Activated CD8-positive, alpha-beta memory T cell treated with anti-CD3 and anti-CD28 coated beads, Interleukin-2, amount 10 ng/mL, durations not matched to agents 7 days and 5 days (primary cell): ENCODE measurements around the gene PPP2R3B. TPM values are rescaled to one million over a fixed set of nuclear protein-coding genes. Genes with fewer than 3 reads are reported as not detected.
A peak's percentile ranks its signal among the peaks of the same experiment; 100 is the strongest.
"Not testable (repeated sequence)": the region's sequence is repeated elsewhere in the genome, so short reads cannot be mapped to it uniquely, and the experiment has no call there.

Experiments
- ATAC-seq: fragments of 150-1000 bp; cut with Tn5 transposase; one replicate; pipeline ENCODE4 v1.10.0; 2021; ENCODE audit warnings: moderate library complexity
- CTCF ChIA-PET: fragments of 350-600 bp; sonication (Branson Sonifier 250); formaldehyde crosslinking; loops from one replicate; lab custom pipeline; 2021; ENCODE audit warnings: antibody characterized with exemption; lab: Charles Lee
- DNase-seq: peaks from one replicate; pipeline ENCODE4 v3.0.0-alpha.2; 2020
- H3K27ac Mint-ChIP-seq: one replicate; pipeline ENCODE4 v1.8.0; 2021; ENCODE audit warnings: mild to moderate bottlenecking, mixed read lengths
- H3K27me3 Mint-ChIP-seq: one replicate; pipeline ENCODE4 v1.8.0; 2021; ENCODE audit warnings: mixed read lengths
- H3K36me3 Mint-ChIP-seq: one replicate; pipeline ENCODE4 v1.8.0; 2021; ENCODE audit warnings: mild to moderate bottlenecking, mixed read lengths
- H3K4me1 Mint-ChIP-seq: one replicate; pipeline ENCODE4 v1.8.0; 2021; ENCODE audit warnings: mixed read lengths
- H3K4me3 Mint-ChIP-seq: one replicate; pipeline ENCODE4 v1.8.0; 2021; ENCODE audit warnings: mild to moderate bottlenecking, moderate library complexity, mixed read lengths
- H3K9me3 Mint-ChIP-seq: one replicate; pipeline ENCODE4 v1.8.0; 2022; ENCODE audit warnings: low read depth, mixed read lengths
- total RNA-seq, 2 experiments: library from RNA; stranded (reverse); gene quantifications; one replicate each; pipeline ENCODE4 v1.2.3, GENCODE V29; 2021

PPP2R3B gene
- total RNA-seq, 2 experiments from 2014 or later = 31.7 to 45.8 TPM

DNA sequence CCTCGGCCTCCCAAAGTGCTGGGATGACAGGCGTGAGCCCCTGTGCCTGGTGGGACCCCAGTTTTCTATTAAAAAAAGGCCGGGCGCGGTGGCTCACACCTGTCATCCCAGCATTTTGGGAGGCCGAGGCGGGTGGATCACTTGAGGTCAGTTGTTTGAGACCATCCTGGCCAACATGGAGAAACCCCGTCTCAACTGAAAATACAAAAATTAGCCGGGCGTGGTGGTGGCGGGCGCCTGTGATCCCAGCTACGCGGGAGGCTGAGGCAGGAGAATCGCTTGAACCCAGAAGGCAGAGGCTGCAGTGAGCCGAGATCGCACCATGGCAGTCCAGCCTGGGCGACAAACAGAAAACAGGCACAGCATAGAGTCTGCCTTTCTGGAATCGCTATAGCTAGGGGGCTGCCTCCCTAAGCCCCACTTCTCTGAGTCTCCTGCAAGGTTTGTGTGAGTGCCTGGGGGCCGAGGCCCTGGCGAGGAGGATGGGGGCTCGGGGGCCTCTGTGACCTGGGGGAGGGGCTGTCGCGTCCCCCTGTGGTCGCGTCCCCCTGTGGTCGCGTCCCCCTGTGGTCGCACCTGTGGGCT lies 56.5 kb downstream of the PPP2R3B start:
- H3K27me3 Mint-ChIP-seq, H3K4me3 Mint-ChIP-seq, H3K36me3 Mint-ChIP-seq, ATAC-seq, H3K9me3 Mint-ChIP-seq, H3K4me1 Mint-ChIP-seq, H3K27ac Mint-ChIP-seq, CTCF ChIA-PET, DNase-seq: not testable (repeated sequence)

GRCh38 chrX:329291-329910 lies 57.3 kb downstream of the PPP2R3B start:
- Mint-ChIP-seq H3K9me3 (no peaks in the 10 kb centered on the region), H3K27ac (no peak overlapping the region), H3K36me3 (no peaks in the 10 kb centered on the region), H3K4me1 (peaks cover 8% of the 10 kb centered on the region), H3K4me3 (no peak overlapping the region), H3K27me3 (no peaks in the 10 kb centered on the region)
- CTCF ChIA-PET = no interaction called here
- ATAC-seq (no peak), DNase-seq (no peak)

- Mint-ChIP-seq H3K36me3 (no peaks in the 10 kb centered on the region), H3K4me3 (no peak overlapping the region)
- no peak for DNase-seq
Measured at GRCh38 chrX:327660-328126, 59.0 kb downstream of the PPP2R3B start.

GRCh38 chrX:324664-325063 lies 62.0 kb downstream of the PPP2R3B start:
- Mint-ChIP-seq H3K4me1 (peaks cover 34% of the 10 kb centered on the region), H3K27ac (peak overlapping the region; percentile 67)
- H3K9me3 Mint-ChIP-seq, H3K27me3 Mint-ChIP-seq, H3K36me3 Mint-ChIP-seq, H3K4me3 Mint-ChIP-seq, CTCF ChIA-PET: not testable (repeated sequence)
- DNase-seq (peak; percentile 70), ATAC-seq (peak; percentile 18)

More at GRCh38 chrX:327660-328126, 59.0 kb downstream of the PPP2R3B start:
- Mint-ChIP-seq H3K4me1 (peaks cover 23% of the 10 kb centered on the region), H3K27me3 (no peaks in the 10 kb centered on the region), H3K9me3 (no peaks in the 10 kb centered on the region), H3K27ac (no peak overlapping the region)
- ATAC-seq = no peak
- CTCF ChIA-PET = no interaction called here

GRCh38 chrX:323721-324628 lies 62.7 kb downstream of the PPP2R3B start:
- Mint-ChIP-seq H3K27ac (peak overlapping the region; percentile 43), H3K27me3 (no peaks in the 10 kb centered on the region), H3K4me1 (peaks cover 34% of the 10 kb centered on the region), H3K36me3 (no peaks in the 10 kb centered on the region), H3K9me3 (no peaks in the 10 kb centered on the region), H3K4me3 (peak overlapping the region; percentile 3)
- CTCF ChIA-PET = no interaction called here
- DNase-seq = peak; percentile 68
- ATAC-seq = peak; percentile 40

DNA sequence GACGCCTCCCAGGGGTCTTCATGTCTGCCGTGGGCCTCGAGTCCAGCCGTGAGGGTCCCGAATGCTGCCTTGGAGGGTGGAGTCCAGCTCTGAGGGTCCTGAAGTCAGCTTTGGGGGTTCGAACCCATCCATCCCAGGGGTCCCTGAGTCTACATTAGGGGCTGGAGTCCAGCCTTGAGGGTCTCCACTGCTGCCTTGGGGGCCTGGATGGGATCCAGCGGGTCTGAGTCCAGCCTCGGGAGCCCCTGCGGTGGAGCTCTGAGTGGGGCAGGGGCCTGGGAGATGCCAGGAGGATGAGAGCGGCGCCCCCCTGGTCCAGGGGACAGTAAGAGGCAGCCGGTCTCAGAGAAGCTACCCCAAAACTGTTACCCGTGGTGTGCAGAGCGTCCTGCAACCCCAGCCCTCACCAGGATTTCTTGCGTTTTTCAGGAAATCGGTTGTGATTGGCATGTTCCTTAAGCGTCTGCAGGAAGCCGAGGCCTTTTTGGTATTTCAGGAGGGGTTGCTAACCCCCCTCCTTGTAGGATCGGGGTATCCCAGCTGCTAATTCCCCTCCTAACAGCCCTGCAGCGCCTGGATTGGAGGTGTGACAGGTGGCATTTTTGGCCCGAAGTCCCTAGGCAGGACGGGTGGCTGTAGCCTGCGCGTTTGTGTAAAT lies 66.5 kb downstream of the PPP2R3B start:
- H3K4me3 Mint-ChIP-seq = peak overlapping the region; percentile 84
- CTCF ChIA-PET = no interaction called here
- H3K36me3 Mint-ChIP-seq = no peaks in the 10 kb centered on the region
- ATAC-seq = no peak
- H3K9me3 Mint-ChIP-seq = no peaks in the 10 kb centered on the region
- no peaks in the 10 kb centered on the region for H3K27me3 Mint-ChIP-seq
- H3K4me1 Mint-ChIP-seq = peaks cover 38% of the 10 kb centered on the region
- H3K27ac Mint-ChIP-seq = peak overlapping the region; percentile 77
- no peak for DNase-seq

DNA sequence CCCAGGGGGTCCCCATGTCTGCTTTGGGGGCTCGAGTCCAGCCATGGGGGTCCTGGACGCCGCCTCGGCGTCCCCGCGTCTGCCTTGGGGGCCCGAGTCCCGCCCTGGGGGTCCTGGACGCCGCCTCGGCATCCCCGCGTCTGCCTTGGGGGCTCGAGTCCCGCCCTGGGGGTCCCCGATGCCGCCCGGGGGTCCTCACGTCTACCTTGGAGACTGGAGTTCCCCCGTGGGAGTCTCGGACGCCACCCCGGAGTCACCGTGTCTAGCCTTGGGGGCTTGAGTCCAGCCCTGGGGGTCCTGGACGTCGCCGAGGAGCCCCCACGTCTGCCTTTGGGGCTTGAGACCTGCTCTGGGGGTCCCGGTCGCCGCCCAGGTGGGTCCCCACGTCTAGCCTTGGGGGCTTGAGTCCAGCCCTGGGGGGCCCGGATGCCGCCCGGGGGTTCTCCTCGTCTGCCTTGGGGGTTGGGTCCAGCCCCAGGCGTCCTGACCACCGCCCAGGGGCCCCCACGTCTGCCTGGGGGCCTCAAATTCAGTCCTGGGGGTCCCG lies 67.1 kb downstream of the PPP2R3B start:
- CTCF ChIA-PET = no interaction called here
- DNase-seq (peak; percentile 58), ATAC-seq (no peak)
- H3K27ac Mint-ChIP-seq = peak overlapping the region; percentile 77
- H3K27me3 Mint-ChIP-seq = no peaks in the 10 kb centered on the region
- H3K4me1 Mint-ChIP-seq = peaks cover 35% of the 10 kb centered on the region
- H3K4me3 Mint-ChIP-seq = peak overlapping the region; percentile 84
- H3K36me3 Mint-ChIP-seq = no peaks in the 10 kb centered on the region
- no peaks in the 10 kb centered on the region for H3K9me3 Mint-ChIP-seq

DNA sequence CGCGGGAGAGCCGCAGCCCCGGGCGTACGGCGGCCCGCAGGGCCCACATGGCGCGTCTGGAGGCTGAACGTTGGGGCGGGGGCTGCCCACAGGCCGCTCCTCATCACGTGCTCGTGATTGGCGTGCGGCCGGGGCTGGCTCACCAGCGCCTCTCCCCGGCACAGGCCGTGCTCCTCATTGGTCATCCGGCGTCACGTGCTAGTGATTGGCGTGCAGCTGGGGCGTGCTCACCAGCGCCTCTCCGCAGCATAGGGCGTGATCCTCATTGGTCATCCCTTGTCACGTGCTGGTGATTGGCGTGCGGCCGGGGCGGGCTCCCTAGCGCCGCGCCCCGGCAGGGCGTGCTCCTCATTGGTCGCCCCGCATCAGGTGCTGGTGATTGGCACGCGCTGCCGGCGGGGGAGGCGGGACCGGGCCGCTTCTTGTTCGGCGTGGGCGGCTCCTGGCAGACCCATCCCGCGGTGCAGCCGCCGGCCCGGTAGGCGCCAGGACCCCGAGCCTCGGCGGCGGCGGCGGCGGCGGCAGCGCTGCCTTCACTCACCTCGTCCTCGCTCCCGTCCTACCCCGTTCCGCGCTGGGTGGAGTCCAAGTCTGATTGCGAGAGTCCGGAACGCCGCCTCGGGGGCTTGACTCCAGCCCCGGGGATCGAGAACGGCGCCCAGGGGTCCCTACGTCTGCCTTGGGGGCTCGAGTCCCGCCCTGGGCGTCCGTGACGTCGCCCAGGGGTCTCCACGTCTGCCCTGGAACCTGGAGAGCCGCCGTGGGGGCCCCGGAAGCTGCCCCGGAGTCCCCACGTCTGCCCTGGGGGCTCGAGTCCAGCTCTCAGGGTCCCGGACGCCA lies 67.7 kb downstream of the PPP2R3B start, which contains the start of gene GTPBP6:
Gene GTPBP6, minus strand, starts transcription at position 58 of the 840 bp plus-strand sequence. Its CDS starts 9 bp downstream, at position 49.
- ATAC-seq = peak; percentile 73
- peak within 1 kb of the TSS; percentile 99 for H3K27ac Mint-ChIP-seq

DNA sequence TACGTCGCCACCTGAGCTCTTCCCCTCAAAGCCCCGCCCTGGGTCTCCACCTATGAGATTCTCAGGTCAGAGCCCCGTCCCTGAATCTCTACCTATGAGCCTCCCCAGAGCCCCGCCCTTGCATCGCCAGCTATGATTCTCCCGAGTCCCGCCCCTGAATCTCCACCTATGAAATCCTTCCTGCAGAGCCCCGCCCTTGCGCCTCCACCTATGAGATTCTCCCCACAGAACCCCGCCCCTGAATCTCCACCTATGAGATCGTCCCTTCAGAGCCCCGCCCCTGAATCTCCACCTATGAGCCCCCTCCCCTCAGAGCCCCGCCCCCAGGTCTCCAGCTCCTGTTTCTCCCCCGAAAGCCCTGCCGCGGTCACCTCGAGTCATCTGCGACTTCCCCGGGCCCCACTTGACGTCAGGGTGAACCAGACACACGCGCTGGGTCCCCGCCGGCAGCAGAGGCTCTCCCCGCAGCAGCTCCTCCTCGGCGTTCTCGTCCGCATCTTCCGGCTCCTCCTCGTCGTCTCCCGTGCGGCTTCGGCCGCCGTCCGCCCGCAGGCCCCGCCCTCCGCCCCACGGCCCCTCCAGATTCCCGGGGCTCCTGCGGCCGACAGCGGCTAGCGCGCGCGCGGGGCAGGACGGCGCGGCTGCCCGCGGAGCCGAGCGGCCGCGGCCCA lies 68.5 kb downstream of the PPP2R3B start:
- Mint-ChIP-seq H3K4me3 (peak overlapping the region; percentile 84), H3K4me1 (peaks cover 23% of the 10 kb centered on the region), H3K27me3 (no peaks in the 10 kb centered on the region), H3K36me3 (peaks cover 6% of the 10 kb centered on the region), H3K27ac (peak overlapping the region; percentile 99), H3K9me3 (no peaks in the 10 kb centered on the region)
- CTCF ChIA-PET = no interaction called here
- peak; percentile 100 for DNase-seq
- peak; percentile 71 for ATAC-seq

More for the DNA sequence above, 67.7 kb downstream of the PPP2R3B start, which contains the start of gene GTPBP6:
- CTCF ChIA-PET = no interaction called here
- Mint-ChIP-seq H3K27me3 (no peaks in the 10 kb centered on the region), H3K4me3 (peak within 1 kb of the TSS; percentile 84), H3K4me1 (peaks cover 30% of the 10 kb centered on the region), H3K36me3 (no peaks in the 10 kb centered on the region), H3K9me3 (no peaks in the 10 kb centered on the region)
- DNase-seq = peak; percentile 100

- CTCF ChIA-PET = no interaction called here
- H3K4me3 Mint-ChIP-seq = peak overlapping the region; percentile 84
- H3K9me3 Mint-ChIP-seq = no peaks in the 10 kb centered on the region
- peaks cover 8% of the 10 kb centered on the region for H3K36me3 Mint-ChIP-seq
- DNase-seq = no peak
- H3K4me1 Mint-ChIP-seq = peaks cover 17% of the 10 kb centered on the region
- peak overlapping the region; percentile 99 for H3K27ac Mint-ChIP-seq
- ATAC-seq = no peak
- H3K27me3 Mint-ChIP-seq = no peaks in the 10 kb centered on the region
Measured at GRCh38 chrX:317424-318067, 69.2 kb downstream of the PPP2R3B start.
